NB4 (cell line): ENCODE data around the gene F2RL2.

Source experiments
- DNase-seq: peaks from one replicate; pipeline ENCODE4 v3.0.0; 2010; ENCODE audit warnings: low read depth
- H3K4me3 ChIP-seq: one replicate; pipeline ENCODE4 v1.5.1; 2011; ENCODE audit warnings: mild to moderate bottlenecking, low read depth, low read length, moderate library complexity
- MYC ChIP-seq: IDR thresholded peaks from 2 replicates; pipeline ENCODE4 v1.6.1; 2011; ENCODE audit warnings: low read depth, low read length
- POLR2A ChIP-seq: IDR thresholded peaks from 2 replicates; pipeline ENCODE4 v1.6.1; 2011; ENCODE audit warnings: mild to moderate bottlenecking; ENCODE audit not compliant: insufficient read length; ENCODE audit errors: extremely low read depth
- TF ChIP-seq, protein P1 (sequence below): IDR thresholded peaks from one replicate; pipeline ENCODE4 v1.5.1; 2012; ENCODE audit warnings: low read depth, low read length
- TF ChIP-seq, protein P2 (sequence below): IDR thresholded peaks from 2 replicates; pipeline ENCODE4 v1.6.1; 2011; ENCODE audit warnings: low read depth, low read length

F2RL2 gene

DNA sequence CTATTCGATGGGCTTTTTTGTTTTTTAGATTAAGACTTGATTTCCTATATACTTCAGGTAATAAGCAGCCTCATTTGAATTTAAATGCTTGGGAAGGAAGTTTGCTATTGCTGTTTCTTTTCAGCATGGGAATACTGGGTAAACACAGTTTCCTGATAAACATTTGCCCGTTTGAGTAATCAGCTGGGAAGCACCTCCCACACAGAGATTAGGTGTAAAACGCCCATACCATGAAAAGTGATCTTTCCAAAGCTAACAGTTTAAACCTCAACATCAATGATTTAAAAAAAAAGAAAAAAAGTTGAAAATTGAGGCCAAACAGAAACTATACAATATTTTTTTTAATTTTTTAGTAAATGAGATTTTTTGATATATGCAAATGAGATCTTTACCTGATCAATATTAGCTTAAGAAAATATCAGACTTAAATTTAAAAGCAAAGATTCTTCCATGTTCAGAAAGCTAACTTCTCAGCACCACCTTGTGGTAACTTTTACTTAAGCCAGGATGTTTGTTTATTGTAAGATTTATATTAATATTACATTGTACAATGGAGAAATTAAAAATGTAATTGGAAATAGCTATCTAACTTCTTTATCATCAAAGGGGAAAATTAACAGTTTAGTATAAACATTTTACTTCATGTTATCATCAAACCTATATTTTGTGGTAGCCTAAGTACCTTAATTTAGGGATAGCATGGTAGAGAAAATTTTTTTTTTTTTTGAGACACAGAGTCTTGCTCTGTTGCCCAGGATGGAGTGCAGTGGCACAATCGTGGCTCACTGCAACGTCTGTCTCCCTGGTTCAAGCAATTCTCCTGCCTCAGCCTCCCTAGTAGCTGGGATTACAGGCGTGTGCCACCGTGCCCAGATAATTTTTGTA, 39.8 kb downstream of the F2RL2 start:
- TF ChIP-seq MYC (no peak), POLR2A (no peak)
- TF ChIP-seq, protein P1, sequence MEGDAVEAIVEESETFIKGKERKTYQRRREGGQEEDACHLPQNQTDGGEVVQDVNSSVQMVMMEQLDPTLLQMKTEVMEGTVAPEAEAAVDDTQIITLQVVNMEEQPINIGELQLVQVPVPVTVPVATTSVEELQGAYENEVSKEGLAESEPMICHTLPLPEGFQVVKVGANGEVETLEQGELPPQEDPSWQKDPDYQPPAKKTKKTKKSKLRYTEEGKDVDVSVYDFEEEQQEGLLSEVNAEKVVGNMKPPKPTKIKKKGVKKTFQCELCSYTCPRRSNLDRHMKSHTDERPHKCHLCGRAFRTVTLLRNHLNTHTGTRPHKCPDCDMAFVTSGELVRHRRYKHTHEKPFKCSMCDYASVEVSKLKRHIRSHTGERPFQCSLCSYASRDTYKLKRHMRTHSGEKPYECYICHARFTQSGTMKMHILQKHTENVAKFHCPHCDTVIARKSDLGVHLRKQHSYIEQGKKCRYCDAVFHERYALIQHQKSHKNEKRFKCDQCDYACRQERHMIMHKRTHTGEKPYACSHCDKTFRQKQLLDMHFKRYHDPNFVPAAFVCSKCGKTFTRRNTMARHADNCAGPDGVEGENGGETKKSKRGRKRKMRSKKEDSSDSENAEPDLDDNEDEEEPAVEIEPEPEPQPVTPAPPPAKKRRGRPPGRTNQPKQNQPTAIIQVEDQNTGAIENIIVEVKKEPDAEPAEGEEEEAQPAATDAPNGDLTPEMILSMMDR, result no peak
- TF ChIP-seq, protein P2, sequence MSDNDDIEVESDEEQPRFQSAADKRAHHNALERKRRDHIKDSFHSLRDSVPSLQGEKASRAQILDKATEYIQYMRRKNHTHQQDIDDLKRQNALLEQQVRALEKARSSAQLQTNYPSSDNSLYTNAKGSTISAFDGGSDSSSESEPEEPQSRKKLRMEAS, result no peak
- no peak overlapping the region for H3K4me3 ChIP-seq
- DNase-seq, result peak; percentile 27

DNA sequence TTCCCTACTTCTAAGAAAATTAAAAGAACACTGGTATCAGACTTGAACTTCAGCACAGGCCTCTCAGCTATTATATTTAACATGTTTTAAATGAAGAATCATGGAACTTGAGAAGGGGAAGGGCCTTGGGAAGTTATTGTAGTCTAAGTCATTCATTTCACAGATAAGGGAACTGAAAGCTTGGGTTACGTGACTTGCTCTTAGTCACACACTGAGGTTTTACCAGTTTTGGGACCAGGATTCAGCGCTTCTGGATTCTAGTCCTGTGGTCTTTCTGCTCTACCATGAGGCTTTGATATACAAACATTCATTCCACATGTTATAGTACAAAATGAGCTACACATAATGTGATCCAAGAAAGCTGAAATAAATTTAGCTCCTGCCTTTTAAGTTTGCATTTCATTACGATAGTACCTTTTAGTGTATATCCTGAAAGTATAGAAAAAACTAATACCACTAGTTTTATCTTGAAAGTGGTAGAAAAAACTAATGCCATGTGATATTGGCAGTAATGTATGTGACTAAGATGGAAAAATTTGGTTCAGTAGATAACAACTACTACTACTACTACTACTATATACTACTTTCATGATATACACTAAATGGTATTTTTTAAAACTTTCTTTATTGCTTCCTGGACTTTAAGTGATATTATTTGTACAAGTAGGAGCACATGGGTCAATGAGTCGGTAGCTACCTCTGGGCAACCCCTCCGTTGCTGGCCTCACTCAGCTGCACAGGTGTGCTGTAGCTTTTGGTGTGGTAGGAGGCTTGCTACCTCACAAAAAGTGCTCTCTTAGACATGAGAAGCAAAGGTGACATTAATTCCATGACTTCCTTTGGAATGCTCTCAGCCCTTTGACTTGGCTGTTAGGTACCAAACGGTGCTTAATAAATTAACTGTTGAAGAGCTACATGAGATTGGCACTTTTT, 40.7 kb downstream of the F2RL2 start:
- peak; percentile 72 for DNase-seq
- TF ChIP-seq MYC (no peak), POLR2A (no peak)
- TF ChIP-seq, protein P2, result no peak
- TF ChIP-seq, protein P1, result no peak
- H3K4me3 ChIP-seq, result no peak overlapping the region

DNA sequence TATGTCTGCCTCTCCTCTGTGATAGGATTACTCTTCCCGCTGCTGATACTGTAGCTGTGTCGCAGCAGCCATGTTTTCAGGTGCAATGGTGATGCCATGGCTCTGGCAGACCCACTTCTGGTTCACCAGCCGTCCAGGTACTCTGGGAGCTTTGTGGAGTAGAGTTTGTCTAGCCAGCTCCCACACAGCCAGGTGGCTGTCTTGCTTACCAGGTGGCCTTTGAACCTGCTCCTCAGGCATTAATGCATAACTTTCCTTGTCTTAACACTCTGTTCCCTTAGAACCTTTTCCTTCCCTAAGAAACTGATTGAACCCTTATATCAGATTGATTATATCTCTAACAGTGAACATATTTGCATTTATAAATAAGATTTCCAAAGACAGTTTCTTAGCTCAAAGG, 42.2 kb downstream of the F2RL2 start:
- no peak for TF ChIP-seq MYC
- no peak for TF ChIP-seq POLR2A
- TF ChIP-seq, protein P1, result no peak
- TF ChIP-seq, protein P2, result no peak
- H3K4me3 ChIP-seq, result no peak overlapping the region
- no peak for DNase-seq

DNA sequence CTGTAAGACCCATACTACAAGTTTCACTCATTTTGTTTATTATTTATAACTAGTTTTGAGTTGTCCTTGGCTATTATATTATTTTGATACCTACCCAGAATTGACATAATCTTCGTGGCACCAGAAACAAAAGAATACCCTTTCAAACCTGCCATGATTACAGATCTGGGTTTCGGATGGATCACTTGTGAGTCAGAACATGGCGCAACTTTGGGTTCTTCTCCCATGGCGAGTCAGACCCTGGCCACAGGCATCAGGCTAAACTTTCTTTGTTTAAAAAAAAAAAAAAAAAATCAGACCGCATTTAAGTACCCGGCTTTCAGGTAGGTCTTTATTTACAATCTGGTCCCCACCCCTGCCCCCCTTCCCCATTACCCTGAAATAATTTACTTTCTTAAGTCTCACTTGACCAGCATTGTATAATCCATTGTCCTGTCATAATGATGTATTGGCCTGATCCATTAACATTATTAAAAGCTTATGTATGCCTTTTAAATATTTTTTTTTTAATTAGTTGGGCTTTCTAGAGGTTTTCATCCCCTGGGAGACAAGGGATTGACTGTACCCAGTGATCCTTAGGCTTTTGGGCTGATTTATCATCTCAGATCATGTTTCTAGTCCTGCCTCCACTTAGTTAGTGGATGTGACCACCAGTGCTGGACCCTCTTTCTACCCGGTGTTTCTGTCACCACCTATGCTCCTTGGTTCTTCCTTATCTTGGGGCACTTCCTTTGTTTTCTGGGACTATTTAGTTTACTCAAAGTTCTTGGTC, 43.9 kb downstream of the F2RL2 start:
- peak; percentile 62 for DNase-seq
- H3K4me3 ChIP-seq, result no peak overlapping the region
- TF ChIP-seq POLR2A, result no peak
- TF ChIP-seq, protein P1, result no peak
- TF ChIP-seq MYC, result no peak
- TF ChIP-seq, protein P2, result no peak

DNA sequence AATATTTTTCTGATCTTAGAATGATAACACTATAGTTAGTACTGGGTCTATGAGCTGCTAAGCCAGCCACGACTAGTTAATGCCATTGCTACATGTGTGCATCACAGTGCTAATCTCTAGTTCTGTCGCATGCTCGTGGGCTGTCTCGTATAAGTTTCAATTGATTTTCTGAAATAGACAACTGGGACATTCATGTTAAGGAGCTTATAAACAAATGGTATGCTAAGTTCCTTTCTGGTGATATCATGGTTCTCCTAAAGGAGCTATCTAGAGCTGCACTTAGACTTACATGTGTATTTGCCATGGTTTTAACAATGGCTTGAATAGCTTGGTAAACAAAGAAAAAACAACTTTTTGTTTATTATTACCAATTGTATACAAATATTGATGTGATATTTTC, 46.2 kb downstream of the F2RL2 start:
- no peak for DNase-seq
- H3K4me3 ChIP-seq, result no peak overlapping the region
- TF ChIP-seq POLR2A, result no peak
